HG02798 (cell line): Measurements from ENCODE around the gene LTB4R.

Experiments used
- ATAC-seq: cut with Tn5 transposase; IDR thresholded peaks from one replicate; pipeline ENCODE4 v1.9.1; 2021; ENCODE audit warnings: mild to moderate bottlenecking; ENCODE audit not compliant: unreplicated experiment, poor library complexity

The LTB4R gene

GRCh38 chr14:24310646-24311604, at the start of gene LTB4R:
Gene LTB4R, plus strand, starts transcription at chr14:24311502. Its CDS starts 4,150 bp downstream, at chr14:24315652.
- peak; percentile 76 for ATAC-seq

GRCh38 chr14:24261969-24262327, 49.4 kb upstream of the LTB4R start:
- ATAC-seq = no peak

- ATAC-seq = no peak
Measured at GRCh38 chr14:24262821-24263733, 48.2 kb upstream of the LTB4R start, which contains the start of gene TGM1. Gene TGM1, minus strand, starts transcription at chr14:24263177. Its CDS starts 825 bp downstream, at chr14:24262352.

- no peak for ATAC-seq
Measured at GRCh38 chr14:24263848-24264247, 47.5 kb upstream of the LTB4R start.

- no peak for ATAC-seq
Measured at GRCh38 chr14:24264298-24264697, 47.0 kb upstream of the LTB4R start.

GRCh38 chr14:24266344-24267244, 44.7 kb upstream of the LTB4R start:
- no peak for ATAC-seq

- no peak for ATAC-seq
Measured at GRCh38 chr14:24267516-24267915, 43.8 kb upstream of the LTB4R start.

GRCh38 chr14:24268225-24268624, 43.1 kb upstream of the LTB4R start:
- ATAC-seq = no peak

GRCh38 chr14:24269368-24269767, 41.9 kb upstream of the LTB4R start:
- ATAC-seq = no peak

- ATAC-seq = no peak
Measured at GRCh38 chr14:24269910-24270536, 41.3 kb upstream of the LTB4R start.

GRCh38 chr14:24270537-24271133, 40.7 kb upstream of the LTB4R start:
- no peak for ATAC-seq

- peak; percentile 89 for ATAC-seq
Measured at GRCh38 chr14:24271134-24271833, 40.0 kb upstream of the LTB4R start, which contains the start of gene RABGGTA. Gene RABGGTA, minus strand, starts transcription at chr14:24271597. Its CDS starts 482 bp downstream, at chr14:24271115.

GRCh38 chr14:24271834-24272263, 39.5 kb upstream of the LTB4R start:
- ATAC-seq = no peak

GRCh38 chr14:24272467-24272866, 38.8 kb upstream of the LTB4R start:
- ATAC-seq = no peak

- ATAC-seq = no peak
Measured at GRCh38 chr14:24273422-24273998, 37.8 kb upstream of the LTB4R start.

- ATAC-seq = peak; percentile 37
Measured at GRCh38 chr14:24274101-24274543, 37.2 kb upstream of the LTB4R start.

- no peak for ATAC-seq
Measured at GRCh38 chr14:24277071-24277470, 34.2 kb upstream of the LTB4R start.
